HG03432 (cell line): ENCODE data around the gene MLST8.
"Not testable (repeated sequence)": the region's sequence is repeated elsewhere in the genome, so short reads cannot be mapped to it uniquely, and the experiment has no call there.

Experiments used
- ATAC-seq: cut with Tn5 transposase; IDR thresholded peaks from one replicate; pipeline ENCODE4 v1.9.1; 2021; ENCODE audit warnings: mild to moderate bottlenecking, moderate library complexity; ENCODE audit not compliant: unreplicated experiment

Gene MLST8

DNA sequence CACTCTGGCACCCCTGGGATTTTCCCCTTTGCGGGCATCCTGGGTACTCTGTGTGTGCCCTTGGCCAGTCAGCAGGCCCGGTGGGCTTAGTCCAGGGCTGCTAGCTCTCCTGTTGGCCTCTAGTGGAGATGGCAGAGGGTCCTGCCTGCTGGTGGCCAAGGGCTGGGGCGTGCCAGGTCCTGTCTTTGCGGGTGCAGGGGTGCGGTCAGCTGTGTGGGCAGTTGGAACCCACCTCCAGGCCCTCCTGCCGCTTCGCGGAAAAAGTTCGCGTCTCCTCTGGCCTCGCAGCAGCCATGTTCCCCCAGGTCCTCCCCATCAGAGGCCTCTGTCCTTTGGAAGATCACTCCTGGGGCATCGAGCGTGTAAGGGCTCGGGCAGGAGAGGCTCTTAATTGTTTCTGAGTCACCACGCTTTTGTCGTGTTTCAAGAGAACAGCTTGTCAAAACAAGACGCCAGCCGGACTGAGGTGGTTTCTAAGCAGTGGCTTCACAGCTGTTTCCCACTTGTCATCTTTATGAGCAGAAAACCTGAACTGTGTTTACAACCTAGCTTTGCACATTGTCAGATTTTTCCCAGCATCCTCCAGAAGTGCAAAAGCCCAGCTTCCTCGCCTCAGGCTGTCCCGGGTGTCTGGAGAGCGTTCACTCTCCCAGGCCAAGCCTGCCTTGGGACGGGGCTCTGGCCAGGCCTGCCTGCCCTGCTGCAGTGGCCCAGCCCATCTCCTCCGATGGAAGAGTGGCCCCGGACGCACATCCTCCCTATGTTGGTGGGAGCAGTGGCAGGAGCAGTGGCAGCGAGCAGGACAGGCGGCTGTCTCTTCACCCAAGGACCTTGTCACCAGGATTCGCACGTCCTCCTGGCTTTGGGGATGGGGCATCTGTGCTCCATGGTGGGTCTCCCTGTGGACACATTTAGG lies 26.0 kb downstream of the MLST8 start:
- no peak for ATAC-seq

DNA sequence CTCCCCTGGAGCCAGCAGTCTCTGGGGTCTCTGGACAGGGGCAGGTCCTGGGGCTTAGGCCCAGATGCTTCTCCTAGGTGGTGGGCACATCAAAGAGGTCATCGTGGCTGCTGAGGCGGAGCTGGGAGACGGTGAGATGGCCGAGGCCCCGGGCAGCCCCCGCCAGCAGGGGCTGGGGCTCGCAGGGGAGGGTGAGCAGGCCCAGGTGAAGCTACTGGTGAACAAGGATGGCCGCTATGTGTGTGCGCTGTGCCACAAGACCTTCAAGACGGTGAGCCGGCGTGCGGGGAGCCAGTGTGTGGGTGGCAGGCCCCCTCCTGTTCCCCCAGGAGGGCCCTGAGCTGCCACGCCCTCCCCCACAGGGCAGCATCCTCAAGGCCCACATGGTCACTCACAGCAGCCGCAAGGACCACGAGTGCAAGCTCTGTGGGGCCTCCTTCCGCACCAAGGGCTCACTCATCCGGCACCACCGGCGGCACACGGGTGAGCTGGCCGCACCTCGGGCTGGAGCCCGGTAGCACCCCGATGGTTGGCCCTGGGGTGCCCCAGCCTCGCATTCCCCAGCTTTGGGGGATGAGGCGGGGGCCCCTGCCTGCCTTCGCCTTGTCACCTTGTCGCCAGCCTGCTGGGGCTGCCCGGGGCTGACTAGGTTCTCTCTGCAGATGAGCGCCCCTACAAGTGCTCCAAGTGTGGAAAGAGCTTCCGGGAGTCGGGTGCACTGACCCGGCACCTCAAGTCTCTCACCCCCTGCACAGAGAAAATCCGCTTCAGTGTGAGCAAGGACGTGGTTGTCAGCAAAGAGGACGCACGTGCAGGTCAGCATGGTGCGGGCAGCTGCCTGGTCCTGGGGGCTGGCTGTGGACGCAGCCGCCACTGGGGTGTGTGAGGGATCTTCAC lies 27.1 kb downstream of the MLST8 start:
- no peak for ATAC-seq

DNA sequence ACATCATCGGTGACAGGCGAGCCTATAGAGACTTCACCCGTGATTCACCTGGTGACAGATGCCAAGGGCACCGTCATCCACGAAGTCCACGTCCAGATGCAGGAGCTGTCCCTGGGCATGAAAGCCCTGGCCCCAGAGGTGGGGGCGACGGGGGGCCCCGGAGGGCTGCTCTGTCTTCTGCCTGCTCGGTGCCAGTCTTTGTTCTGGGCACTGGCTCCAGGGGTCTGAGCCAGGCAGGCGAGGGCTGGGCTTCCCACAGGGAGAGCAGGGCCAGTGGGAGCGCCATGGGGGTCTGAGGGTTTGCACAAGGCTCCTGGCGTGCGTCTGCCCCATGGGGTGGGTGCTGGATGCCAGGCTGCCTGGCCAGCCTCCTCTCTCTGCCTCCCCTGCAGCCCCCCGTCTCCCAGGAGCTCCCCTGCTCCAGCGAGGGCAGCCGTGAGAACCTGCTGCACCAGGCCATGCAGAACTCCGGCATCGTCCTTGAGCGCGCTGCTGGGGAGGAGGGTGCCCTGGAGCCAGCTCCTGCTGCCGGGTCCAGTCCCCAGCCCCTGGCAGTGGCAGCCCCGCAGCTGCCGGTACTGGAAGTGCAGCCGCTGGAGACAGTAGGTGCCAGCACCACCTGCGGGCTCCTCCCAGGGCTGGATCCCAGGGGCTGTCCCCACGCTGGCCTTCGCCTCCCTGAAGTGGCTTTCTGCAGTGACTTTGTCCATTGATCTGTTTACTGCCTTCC lies 28.0 kb downstream of the MLST8 start:
- ATAC-seq, result no peak

DNA sequence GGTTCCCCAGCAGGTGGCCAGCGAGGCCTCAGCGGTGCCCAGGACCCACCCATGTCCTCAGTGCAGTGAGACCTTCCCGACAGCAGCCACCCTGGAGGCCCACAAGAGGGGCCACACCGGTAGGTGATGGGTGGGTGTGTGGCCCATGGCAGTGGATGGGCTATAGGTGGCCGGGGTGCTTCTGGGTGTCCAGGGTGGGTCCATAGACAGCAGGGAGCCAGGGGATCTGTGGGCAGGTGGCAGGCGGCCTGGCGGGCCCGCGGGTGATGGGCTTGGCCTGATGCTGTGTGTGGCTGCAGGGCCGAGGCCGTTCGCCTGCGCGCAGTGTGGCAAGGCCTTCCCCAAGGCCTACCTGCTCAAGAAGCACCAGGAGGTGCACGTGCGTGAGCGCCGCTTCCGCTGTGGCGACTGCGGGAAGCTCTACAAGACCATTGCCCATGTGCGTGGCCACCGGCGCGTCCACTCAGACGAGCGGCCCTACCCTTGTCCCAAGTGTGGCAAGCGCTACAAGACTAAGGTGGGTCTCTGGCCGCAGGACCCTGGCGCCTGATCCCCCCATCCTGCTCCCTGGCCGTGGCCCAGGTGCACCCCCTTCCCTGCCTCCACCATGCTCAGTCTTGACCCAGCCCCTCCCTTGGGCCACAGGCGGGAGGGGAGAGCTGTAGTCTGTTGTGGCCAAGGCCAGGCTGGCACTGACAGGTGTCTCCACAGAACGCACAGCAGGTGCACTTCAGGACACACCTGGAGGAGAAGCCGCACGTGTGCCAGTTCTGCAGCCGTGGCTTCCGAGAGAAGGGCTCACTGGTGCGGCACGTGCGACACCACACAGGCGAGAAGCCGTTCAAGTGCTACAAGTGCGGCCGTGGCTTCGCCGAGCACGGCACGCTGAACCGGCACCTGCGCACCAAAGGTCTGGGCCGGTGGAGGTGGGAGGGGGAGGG lies 28.9 kb downstream of the MLST8 start:
- ATAC-seq, result no peak

DNA sequence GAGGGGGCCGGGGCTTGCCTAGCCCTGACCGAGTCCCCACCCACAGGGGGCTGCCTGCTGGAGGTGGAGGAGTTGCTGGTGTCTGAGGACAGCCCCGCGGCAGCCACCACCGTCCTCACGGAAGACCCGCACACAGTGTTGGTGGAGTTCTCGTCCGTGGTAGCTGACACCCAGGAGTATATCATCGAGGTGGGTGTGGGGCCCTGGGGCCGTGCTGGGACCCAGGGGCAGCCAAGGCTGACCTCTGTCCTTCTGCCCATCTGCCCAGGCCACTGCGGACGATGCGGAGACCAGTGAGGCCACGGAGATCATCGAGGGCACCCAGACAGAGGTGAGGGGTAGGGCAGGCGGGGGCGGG lies 29.5 kb downstream of the MLST8 start:
- no peak for ATAC-seq

DNA sequence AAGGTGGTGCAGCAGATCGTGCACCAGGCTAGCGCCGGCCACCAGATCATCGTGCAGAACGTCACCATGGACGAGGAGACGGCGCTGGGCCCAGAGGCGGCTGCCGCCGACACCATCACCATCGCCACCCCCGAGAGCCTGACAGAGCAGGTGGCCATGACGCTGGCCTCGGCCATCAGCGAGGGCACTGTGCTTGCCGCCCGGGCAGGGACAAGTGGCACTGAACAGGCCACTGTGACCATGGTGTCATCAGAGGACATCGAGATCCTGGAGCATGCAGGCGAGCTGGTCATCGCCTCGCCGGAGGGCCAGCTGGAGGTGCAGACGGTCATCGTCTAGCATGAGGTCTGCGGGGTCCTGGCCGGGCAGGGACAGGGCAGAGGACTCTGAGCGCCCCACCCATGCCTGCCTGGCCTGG lies 30.0 kb downstream of the MLST8 start:
- no peak for ATAC-seq

DNA sequence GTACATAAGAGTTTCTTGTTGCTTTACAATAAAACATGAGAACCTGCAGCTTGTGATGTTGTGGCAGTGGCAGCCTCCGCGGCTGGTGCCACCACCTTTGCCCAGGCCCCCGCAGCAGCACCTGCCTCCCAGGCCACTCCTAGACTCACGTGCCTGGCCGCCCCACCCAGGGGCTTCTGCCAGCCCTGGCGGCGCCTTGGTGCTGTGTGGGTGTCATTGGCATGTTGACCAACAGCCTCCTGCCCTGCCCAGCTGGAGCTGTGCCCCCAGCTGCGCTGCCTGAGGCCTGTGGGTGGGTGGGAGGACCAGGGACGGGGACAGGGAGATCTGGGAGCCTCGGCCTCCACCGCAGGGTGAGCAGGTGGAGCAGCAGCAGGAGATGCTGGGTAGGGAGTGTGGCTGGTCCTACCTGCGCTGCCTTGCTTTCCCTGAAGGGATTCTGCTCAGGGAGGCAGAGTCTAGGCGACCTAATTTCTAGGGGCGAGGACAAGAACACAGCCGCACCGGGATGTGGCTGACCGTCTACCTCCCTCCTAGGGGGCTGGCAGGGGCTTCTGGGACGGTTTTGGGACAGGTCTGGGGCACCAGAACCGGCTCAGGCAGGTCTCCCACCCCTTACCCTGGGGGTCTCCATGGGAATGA lies 30.6 kb downstream of the MLST8 start:
- ATAC-seq, result no peak

DNA sequence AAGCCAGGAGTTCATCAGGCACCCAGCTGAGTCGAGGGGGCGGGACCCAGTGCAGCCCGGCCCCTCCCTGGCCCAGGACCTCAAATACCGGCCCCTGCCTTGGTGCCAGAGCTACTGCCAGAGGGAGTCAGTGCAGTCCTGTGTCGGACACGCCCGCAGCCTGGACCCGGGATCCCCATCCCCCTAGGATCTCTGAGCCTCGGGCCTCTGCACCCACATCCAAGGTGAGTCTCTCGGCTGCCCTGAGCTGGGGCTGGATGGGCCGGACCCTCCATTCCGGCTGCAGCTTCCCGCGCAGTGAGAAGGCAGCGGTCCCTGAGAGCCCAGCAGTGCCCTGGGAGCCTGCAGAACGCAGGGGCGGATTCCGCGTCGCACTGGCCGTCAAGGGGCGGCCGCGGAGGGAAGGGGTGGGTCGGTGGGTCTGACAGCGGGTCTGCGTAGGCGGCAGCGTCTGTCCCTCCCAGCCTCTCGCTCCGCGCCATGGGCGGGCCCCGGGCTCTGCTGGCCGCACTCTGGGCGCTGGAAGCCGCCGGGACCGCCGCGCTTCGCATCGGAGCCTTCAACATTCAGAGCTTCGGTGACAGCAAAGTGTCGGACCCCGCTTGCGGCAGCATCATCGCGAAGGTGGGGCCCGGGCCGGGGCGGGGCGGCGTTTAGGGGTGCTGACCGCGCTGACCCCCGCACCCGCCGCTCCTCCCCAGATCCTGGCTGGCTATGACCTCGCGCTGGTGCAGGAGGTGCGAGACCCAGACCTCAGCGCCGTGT lies 31.3 kb downstream of the MLST8 start, which contains the start of gene DNASE1L2:
TSS of gene DNASE1L2 (plus strand) at position 108 of the 765 bp plus-strand sequence. CDS start at position 481, 373 bp downstream.
- ATAC-seq, result no peak

DNA sequence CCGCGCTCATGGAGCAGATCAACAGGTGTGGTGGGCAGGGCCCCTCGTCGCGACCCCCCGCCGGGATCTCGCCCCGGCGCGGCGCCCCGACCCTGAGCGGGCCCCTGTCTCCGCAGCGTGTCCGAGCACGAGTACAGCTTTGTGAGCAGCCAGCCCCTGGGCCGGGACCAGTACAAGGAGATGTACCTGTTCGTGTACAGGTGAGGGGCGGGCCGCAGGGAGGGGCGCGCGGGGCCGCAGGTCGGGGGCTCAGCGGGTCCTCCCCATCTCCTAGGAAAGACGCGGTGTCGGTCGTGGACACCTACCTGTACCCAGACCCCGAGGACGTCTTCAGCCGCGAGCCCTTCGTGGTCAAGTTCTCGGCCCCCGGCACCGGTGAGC lies 31.8 kb downstream of the MLST8 start:
- ATAC-seq, result no peak

DNA sequence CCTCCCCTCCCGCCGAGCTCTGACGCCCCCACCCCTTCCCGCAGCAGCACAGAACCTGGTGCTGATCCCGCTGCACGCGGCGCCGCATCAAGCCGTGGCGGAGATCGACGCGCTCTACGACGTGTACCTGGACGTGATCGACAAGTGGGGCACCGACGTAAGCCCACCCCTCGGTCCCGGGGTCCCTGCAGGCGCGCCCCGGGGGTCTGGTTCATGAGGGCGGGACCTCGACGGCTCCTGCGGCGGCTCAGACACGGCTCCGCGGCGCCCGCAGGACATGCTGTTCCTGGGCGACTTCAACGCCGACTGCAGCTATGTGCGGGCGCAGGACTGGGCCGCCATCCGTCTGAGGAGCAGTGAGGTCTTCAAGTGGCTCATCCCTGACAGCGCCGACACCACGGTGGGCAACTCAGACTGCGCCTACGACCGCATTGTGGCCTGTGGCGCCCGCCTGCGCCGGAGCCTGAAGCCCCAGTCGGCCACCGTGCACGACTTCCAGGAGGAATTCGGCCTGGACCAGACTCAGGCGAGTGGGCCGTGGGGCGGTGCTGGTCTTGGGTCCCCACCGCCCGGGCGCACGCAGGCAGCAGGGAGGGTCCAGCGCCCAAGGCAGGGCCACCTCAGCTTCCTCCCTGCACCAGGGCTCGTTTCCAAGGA lies 32.4 kb downstream of the MLST8 start:
- ATAC-seq, result no peak

DNA sequence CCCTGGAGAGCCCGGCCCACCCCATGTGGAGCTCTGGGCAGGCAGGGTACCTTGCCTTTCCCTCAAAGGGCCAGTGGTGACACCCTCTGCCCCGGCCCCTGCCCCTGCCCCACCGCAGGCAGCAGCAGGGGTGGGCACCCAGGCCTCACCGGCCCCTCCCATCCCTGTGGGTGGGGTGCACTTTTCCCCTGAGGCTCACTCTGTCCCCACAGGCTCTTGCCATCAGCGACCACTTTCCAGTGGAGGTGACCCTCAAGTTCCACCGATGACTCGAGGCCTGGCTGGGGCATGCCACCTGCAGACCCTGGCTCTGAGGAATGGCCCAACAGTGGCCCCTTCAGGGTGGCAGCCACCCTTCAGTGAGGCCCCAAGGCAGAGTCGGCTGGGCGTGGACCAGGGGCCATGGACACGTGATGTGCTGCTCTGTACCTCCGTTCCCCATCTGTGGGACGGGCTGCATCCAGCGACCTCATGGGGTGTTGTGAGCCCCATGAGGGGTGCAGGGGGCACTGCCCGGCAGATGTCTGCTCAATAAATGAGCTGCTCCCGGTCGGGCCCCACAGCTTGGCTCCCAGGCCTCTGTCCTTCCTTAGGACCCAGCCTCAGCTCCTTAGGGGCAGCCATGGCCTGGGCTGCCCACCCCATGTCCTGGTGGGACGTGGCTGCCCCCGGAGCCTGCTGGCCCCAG lies 33.0 kb downstream of the MLST8 start:
- no peak for ATAC-seq

DNA sequence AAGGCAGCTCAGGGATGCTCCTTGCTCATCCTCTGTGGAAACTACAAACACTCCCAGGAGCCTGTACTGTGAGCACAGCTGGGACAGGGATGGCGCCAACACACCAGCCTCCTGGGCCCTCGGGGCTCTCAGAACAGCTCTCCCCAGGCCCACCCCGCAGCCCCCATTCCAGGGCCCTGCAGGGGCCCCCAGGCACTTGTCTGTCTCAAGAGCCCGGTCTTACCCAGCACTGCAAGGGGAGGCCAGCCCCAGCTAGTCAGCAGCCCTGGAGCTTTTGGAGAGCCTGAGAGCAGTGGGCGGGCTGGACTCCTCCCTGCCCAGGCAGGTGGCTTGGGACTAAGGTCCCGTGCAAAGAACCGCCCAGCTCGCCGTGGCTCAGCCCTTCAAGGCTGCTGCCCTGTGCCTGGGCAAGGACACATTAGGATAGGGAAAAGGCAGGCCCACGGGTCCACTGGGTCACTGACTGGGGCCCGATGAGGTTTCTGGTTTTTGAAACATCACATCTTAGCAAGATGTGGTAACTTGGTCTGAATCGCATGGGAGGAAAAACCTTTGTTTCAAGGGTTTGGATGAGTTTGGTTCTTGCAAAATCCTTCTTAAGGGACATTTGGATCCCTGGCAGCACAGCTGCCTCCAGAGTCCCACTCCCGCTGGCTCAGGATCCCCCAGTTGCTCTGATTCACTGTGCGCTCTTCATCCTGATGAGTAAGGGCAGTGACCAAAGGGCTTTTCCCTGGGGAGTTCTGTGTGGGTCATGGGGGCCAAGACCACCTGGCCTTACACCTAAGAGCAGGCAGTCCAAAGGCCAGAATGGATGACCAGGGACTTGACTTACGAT lies 33.8 kb downstream of the MLST8 start:
- no peak for ATAC-seq

DNA sequence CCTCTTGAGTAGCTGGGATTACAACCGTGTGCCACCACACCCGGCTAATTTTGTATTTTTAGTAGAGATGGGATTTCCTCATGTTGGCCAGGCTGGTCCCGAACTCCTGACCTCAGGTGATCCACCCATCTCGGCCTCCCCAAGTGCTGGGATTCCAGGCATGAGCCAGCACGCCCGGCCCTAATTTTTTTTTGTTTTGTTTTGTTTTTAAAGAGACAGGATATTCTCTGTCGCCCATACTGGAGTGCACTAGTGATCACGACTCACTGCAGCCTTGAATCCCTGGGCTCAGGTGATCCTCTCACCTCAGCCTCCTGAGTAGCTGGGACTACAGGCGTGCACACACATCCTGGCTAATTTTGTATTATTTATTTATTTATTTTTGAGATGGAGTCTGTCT lies 35.1 kb downstream of the MLST8 start:
- not testable (repeated sequence) for ATAC-seq

DNA sequence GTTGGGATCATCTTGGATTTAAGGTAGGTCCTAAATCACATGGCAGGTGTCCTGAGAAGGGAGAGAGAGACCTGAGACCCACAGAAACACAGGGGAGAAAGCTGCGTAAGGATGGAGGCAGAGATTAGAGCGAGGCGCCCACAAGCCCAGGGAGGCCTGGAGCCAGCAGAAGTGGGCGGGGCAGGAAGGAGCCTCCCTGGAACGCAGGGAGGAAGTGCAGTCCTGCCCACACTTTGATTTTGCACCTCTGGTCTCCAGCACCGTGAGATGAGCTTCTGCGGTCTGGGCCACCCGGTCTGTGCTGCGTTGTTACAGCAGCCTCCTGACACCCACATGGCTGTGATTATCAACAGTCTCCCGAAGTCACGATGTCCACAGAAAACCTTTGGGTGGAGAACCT lies 37.3 kb downstream of the MLST8 start:
- no peak for ATAC-seq

DNA sequence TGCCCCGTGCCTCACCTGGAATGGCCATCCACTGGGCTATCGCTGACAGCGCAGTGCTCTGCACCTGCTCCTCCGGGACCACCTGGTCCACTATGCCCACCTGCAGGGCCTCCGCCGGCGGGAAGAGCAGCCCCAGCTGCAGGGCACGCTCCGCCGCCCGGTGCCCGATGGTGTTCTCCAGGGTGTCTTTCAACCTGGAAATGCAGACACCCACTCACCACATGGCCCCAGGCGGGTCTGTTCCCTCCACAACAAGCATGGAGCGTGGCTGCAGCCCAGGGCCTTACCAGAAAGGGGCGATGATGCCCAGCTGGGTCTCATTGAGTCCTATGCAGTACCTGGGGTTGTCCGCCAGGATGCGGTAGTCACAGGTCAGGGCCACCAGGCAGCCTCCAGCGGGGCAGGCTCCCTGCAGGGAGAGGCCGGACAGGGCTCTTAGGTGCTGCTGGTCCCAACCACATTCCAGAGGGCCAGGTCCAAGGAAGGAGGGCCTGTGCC lies 37.8 kb downstream of the MLST8 start:
- ATAC-seq, result no peak

DNA sequence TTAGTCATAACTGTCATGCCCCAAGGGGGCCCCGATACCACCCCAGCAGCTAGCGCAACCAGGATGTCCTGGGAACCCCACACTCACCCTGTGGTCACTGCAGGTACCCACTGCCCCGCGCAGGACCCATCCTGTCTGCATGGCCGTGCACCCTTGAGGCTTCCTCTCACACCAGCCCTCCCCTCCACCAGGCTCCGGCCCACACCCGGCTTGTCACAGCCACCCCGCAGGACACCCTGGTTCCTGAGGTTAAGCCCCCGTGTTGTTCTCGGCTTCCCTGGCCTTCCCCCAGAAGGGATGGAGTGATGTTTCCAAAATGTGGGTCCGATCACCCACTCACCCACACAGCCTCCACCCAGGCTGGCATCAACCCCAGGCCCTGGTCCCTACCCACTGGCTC lies 38.5 kb downstream of the MLST8 start:
- ATAC-seq, result no peak

DNA sequence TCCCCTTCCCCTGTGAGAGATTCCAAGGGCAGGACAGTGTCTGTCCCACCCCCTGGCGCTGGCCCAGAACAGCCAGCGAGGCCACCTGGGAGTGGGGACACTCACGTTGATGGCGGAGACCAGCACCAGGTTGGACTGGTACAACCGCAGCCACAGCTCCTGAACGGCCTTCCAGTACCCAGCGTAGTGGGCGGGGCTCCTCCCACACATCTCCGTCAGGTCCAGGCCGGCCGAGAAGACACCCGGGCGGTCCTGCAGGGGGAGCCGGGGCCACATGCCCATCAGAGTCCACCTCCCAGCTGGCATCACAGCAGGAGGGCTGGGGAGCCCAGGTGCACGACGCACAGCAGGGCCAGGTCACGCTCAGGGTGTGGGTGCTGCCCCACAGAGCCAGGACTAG lies 39.0 kb downstream of the MLST8 start:
- no peak for ATAC-seq
